Dedifferentiated amniotic fluid mesenchymal stem cell (primary cell): ENCODE data around the gene CPLX3.
"Not testable (repeated sequence)": the region's sequence is repeated elsewhere in the genome, so short reads cannot be mapped to it uniquely, and the experiment has no call there.

ENCODE experiments used
- DNase-seq: peaks from one replicate; pipeline ENCODE4 v3.0.0-alpha.2; 2016; ENCODE audit errors: extremely low spot score

The CPLX3 gene, protein sequence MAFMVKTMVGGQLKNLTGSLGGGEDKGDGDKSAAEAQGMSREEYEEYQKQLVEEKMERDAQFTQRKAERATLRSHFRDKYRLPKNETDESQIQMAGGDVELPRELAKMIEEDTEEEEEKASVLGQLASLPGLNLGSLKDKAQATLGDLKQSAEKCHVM

DNA sequence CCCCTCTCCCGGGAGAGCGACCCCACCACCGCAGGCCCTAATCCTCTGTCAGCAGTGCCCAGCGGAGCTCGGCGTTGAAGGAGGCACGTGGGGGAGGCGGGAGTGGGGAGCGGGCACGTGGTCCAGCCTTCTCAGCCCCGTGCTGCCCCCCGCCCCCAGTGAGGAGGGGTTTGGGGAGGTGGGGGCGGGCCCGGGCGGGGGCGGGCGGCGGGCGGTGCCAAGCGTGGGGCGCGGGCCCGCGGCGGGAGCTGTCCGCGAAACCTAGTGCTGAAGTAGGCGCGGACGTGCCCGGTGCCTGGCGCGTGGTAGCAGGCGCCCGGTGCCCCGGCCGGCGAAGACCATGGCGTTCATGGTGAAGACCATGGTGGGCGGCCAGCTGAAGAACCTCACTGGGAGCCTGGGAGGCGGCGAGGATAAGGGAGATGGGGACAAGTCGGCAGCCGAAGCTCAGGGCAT, at the start of gene CPLX3:
Gene CPLX3 (plus strand): TSS at position 264 of the 456 bp plus-strand sequence. CDS start 77 bp downstream, at position 341.
- no peak for DNase-seq

DNA sequence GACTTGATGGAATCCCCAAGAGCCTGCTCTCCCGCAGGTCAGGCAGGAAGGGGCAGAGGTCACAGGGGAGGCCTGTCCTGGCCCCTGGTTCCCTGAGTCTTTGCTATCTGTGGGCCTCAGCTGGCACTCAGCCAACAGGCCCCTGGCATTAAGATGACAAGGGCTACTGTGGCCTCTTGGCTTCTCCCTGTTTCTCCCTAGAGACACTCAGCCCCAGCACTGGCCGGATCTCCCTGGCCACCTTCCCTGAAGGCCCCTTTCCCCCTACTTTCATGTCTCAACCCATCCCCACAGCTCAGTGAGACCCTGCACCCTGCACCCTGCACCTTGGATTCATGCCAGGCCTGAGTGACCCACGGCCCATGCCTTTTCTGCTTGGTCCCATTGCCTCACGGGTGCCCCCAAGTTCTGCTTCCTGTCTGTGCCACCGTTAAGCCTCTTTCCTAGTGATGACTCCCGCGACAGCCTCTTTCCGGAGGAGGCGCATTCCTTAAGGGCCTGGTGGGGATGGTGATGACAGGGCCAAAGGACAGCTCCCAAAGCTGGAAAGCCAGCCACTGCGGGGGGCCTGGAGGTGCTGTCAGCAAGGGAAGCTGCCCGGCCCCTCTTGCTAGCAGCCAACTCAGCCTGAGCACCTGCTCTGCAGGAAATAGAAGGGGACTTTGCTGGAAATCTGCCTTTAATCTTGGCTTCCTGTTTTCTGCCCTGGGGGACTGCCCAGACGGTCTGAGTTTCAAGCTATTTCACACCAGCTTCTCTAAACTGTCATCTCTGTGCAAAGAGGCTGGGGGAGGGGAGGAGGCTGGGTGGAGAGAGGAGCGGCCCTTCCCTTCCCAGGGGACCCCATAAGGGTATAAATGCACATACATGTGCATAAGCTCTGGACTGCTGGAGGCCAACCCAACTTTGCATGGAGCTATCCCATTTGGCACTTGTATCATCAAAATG, 49.3 kb upstream of the CPLX3 start:
- no peak for DNase-seq

GRCh38 chr15:74777769-74778598, 48.4 kb upstream of the CPLX3 start:
- no peak for DNase-seq

DNA sequence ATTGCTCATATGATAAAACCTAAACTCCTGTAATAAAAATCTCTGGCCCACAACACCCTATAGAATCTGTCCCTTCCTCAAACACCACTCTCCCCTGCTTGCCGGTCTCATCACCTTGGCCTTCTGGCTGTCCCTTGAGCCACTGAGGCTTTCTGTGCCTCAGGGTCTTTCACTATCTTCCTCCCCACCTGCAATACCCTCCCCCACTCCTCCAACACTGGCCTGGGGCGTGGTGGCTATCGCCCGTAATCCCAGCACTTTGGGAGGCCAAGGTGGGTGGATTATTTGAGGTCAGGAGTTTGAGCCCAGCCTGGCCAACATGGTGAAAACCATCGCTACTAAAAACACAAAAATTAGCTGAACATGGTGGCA, 47.8 kb upstream of the CPLX3 start:
- no peak for DNase-seq

GRCh38 chr15:74779162-74779648, 47.2 kb upstream of the CPLX3 start:
- no peak for DNase-seq

GRCh38 chr15:74780523-74781430, 45.6 kb upstream of the CPLX3 start:
- no peak for DNase-seq

GRCh38 chr15:74781431-74782258, 44.8 kb upstream of the CPLX3 start, which contains the start of gene CSK:
TSS of gene CSK (plus strand) at chr15:74782080. CDS start at chr15:74798298, 16,218 bp downstream.
- peak; percentile 43 for DNase-seq

GRCh38 chr15:74782259-74783071, 44.0 kb upstream of the CPLX3 start:
- no peak for DNase-seq

- DNase-seq, result no peak
Measured at GRCh38 chr15:74783072-74783807, 43.2 kb upstream of the CPLX3 start.

DNA sequence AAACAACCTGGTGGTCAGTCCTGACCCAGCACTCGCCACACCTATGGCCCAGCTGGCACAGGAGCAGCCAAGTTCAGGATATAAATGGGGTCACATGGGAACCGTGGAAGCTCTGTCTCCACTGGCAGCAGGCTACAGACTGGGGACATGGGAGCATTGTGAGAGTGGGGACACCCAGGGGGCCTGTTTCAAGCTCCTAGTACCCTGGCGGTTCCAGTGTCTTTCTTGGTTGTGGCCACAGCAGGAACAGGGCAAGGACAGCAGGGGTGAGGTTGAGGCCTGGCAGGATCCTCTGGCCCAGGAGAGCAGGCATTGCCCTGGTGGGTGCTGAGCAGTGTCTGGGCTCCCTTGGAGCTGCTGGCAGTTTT, 42.6 kb upstream of the CPLX3 start:
- DNase-seq, result no peak

- no peak for DNase-seq
Measured at GRCh38 chr15:74784426-74785193, 41.8 kb upstream of the CPLX3 start.

GRCh38 chr15:74785194-74786032, 41.0 kb upstream of the CPLX3 start:
- DNase-seq, result no peak

GRCh38 chr15:74786081-74786480, 40.3 kb upstream of the CPLX3 start:
- not testable (repeated sequence) for DNase-seq

DNA sequence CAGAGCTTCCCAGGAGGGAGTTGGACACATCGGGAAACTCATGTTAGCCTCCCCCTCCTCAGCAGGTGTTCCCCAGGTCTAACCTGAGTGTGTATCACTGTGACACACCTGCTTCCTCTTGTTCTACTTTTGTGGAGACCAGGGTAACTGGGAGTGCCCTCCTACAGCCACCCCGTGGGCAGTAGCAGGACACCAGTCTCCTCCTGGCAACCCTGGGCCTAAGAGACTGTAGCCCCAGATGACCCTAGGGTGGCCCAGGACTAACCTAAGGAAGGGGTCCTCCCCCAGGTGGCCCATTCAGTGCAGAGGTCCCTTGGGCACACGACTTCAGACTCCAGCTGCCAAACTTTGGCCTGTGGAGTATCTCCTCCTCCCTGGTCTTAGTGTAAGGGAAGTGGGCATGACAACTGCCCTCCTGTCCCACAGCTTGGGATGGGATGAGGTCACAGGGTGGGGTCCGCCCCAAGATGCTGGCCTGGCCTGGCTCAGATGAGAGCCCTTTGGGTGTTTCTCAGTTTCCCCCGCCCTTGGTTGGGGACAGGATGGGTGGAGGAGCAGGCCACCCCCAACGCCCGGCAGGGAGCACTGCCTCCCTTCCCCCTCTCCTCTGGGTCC, 39.8 kb upstream of the CPLX3 start:
- no peak for DNase-seq

GRCh38 chr15:74787251-74788041, 39.0 kb upstream of the CPLX3 start:
- DNase-seq, result peak; percentile 38
